ENCODE results near the gene GALNT16. TPM values are rescaled to one million over a fixed set of nuclear protein-coding genes. Genes with fewer than 3 reads are reported as not detected.

The GALNT16 gene
- polyA plus RNA-seq, 1 experiment: 1.7 TPM

DNA sequence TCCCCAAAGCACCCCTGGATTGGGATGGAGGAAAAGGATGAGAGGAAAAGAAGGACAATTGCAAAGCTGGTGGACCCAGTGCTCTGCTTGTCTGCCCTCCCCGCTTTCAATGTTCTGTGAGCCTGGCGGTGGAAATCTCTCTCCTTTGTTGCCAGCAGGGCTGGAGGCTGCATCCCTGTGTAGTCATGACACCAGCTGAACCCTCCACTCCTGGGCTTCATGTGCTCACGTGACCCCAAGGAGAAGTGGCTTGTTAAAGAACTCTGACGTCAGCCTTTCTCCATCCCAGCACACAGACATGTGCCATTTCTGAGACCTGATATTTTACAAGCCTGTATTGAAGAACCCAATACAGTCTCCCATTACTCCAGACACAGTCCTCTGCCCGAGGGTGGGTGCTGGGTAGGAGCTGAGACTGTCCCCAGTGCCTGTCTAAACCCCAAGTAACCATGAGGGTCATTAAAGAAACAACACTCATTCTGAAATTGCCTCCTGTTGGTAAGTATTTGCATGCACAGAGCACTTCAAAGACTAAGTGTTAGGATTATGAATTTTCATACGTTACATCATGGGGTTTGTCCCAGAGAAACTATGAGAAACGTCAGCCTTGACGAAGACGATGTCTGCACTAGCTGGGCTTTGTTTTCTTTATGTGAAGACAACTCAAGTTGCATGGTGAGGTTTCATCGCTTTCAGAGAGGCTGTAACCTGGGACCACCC, 21.7 kb downstream of the GALNT16 start:
- Histone ChIP-seq H3K36me3 (ENCODE audit: control insufficient read depth, insufficient read depth, low read length) (no peaks in the 10 kb centered on the region), H3K4me3 (ENCODE audit: low read depth, low read length) (no peak overlapping the region), H3K27me3 (ENCODE audit: control insufficient read depth, insufficient read depth, low read length) (peaks cover 3% of the 10 kb centered on the region; the same call in 1 of the 2 replicates)
- ChIA-PET POLR2A (no interaction called here), CTCF (interaction anchor here (1.5 to 1.6 kb wide), 3 partner anchors 10 to 61 kb away, joined by 3 to 5 read pairs (median 3); no protein-coding TSS in a partner anchor)
- no peak for DNase-seq (ENCODE audit: low read depth)
- TF ChIP-seq, protein P1, sequence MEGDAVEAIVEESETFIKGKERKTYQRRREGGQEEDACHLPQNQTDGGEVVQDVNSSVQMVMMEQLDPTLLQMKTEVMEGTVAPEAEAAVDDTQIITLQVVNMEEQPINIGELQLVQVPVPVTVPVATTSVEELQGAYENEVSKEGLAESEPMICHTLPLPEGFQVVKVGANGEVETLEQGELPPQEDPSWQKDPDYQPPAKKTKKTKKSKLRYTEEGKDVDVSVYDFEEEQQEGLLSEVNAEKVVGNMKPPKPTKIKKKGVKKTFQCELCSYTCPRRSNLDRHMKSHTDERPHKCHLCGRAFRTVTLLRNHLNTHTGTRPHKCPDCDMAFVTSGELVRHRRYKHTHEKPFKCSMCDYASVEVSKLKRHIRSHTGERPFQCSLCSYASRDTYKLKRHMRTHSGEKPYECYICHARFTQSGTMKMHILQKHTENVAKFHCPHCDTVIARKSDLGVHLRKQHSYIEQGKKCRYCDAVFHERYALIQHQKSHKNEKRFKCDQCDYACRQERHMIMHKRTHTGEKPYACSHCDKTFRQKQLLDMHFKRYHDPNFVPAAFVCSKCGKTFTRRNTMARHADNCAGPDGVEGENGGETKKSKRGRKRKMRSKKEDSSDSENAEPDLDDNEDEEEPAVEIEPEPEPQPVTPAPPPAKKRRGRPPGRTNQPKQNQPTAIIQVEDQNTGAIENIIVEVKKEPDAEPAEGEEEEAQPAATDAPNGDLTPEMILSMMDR (IDR thresholded peaks at IDR 0.05; ENCODE audit: insufficient read depth, low read depth, low read length): no peak

DNA sequence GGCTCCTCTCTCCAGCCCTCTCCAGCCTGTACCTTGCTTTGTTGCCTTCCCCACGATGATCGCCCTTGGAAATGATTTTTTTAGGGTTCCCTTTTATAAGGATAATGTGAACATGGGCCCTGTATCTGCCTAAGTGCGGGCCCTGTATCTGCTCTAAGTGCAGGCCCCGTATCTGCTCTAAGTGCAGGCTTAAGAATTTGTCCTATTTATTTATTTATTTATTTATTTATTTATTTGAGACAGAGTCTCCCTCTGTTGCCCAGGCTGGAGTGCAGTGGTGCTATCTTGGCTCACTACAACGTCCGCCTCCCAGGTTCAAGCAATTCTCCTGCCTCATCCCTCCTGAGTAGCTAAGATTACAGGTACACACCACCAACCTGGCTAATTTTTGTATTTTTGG, 22.5 kb downstream of the GALNT16 start:
- peaks cover 3% of the 10 kb centered on the region; the same call in 1 of the 2 replicates for H3K27me3 ChIP-seq (ENCODE audit: control insufficient read depth, insufficient read depth, low read length)
- ChIA-PET CTCF (interaction anchor here (1.6 kb wide), 1 partner anchor 9 kb away, joined by 5 read pairs; no protein-coding TSS in a partner anchor), POLR2A (no interaction called here)
- no peaks in the 10 kb centered on the region for H3K36me3 ChIP-seq (ENCODE audit: control insufficient read depth, insufficient read depth, low read length)
- no peak for DNase-seq (ENCODE audit: low read depth)
- no peak overlapping the region for H3K4me3 ChIP-seq (ENCODE audit: low read depth, low read length)
- TF ChIP-seq, protein P1 (IDR thresholded peaks at IDR 0.05; ENCODE audit: insufficient read depth, low read depth, low read length): no peak

DNA sequence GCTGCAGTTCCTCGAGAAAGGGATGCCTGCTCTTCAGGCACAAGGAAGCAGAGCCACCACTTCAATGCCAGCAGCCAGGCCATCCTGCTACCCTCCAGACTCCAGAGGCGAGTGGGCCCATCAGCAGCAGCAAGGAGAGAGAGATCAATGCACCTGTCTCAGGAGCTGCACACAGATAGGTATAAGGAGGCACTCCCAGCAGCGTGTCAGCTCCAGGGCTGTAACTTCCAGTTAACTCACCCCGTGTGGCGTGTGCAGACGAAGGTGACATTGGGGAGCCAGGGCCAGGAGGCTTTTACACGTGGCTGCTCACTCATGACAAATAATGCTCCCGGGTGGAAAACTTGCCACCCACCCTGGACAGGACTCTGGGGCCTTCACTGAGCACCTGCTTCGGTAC, 24.2 kb downstream of the GALNT16 start:
- TF ChIP-seq, protein P1 (IDR thresholded peaks at IDR 0.05; ENCODE audit: insufficient read depth, low read depth, low read length): no peak
- DNase-seq (ENCODE audit: low read depth): no peak
- ChIA-PET POLR2A (no interaction called here), CTCF (no interaction called here)
- H3K27me3 ChIP-seq (ENCODE audit: control insufficient read depth, insufficient read depth, low read length): peaks cover 3% of the 10 kb centered on the region; the same call in 1 of the 2 replicates
- H3K36me3 ChIP-seq (ENCODE audit: control insufficient read depth, insufficient read depth, low read length): no peaks in the 10 kb centered on the region
- H3K4me3 ChIP-seq (ENCODE audit: low read depth, low read length): no peak overlapping the region

DNA sequence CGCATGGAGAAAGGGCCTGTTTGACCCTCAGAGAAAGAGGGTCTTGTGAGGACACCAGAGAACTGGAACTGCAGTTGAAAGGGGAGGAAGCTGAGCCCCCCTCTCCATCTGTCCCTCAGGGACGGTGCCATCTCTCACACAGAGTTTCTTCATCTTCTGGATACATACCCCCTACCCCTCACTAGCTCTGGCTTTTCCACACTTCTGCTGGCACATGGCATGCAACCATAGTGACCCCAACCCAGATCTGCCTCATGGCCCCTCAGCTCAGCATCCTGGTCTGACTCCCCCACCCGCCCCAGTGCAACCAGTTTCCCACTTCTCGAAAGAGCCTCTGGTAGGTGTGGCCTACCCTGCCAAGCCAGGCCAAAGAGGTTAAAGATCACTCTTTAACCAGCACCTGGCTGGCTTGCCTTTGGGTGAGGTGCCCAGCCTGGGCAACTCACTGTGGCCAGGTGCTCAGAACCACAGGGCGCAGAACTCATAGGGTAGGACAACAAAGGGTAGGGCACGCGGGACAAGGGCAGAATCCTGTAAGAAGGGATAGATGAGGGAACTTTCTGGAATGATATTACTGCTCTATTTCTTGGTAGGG, 25.8 kb downstream of the GALNT16 start:
- TF ChIP-seq, protein P1 (IDR thresholded peaks at IDR 0.05; ENCODE audit: insufficient read depth, low read depth, low read length): no peak
- Histone ChIP-seq H3K4me3 (ENCODE audit: low read depth, low read length) (no peak overlapping the region), H3K36me3 (ENCODE audit: control insufficient read depth, insufficient read depth, low read length) (no peaks in the 10 kb centered on the region), H3K27me3 (ENCODE audit: control insufficient read depth, insufficient read depth, low read length) (peaks cover 1% of the 10 kb centered on the region; the same call in 1 of the 2 replicates)
- DNase-seq (ENCODE audit: low read depth): no peak
- ChIA-PET CTCF (interaction anchor here (1.0 to 3.2 kb wide), 2 partner anchors 20 to 28 kb away, joined by 3 to 8 read pairs; no protein-coding TSS in a partner anchor), POLR2A (no interaction called here)

Measured in BJ (cell line).